GM18858 (cell line): ENCODE results near the gene PPP1R9B.

Source experiments
- ATAC-seq: cut with Tn5 transposase; IDR thresholded peaks from one replicate; pipeline ENCODE4 v1.9.1; 2021; ENCODE audit not compliant: unreplicated experiment

Gene PPP1R9B

GRCh38 chr17:50187751-50188530 lies 37.5 kb upstream of the PPP1R9B start:
- ATAC-seq = no peak

- no peak for ATAC-seq
Measured at GRCh38 chr17:50187394-50187725, 36.9 kb upstream of the PPP1R9B start.

- no peak for ATAC-seq
Measured at GRCh38 chr17:50186661-50187393, 36.4 kb upstream of the PPP1R9B start.

GRCh38 chr17:50185631-50186471 lies 35.4 kb upstream of the PPP1R9B start:
- no peak for ATAC-seq

- no peak for ATAC-seq
Measured at GRCh38 chr17:50184611-50185398, 34.3 kb upstream of the PPP1R9B start.

- no peak for ATAC-seq
Measured at GRCh38 chr17:50184064-50184463, 33.6 kb upstream of the PPP1R9B start.

- ATAC-seq = no peak
Measured at GRCh38 chr17:50183421-50183994, 33.0 kb upstream of the PPP1R9B start.

GRCh38 chr17:50182783-50183420 lies 32.4 kb upstream of the PPP1R9B start:
- ATAC-seq = no peak

GRCh38 chr17:50181591-50182560 lies 31.4 kb upstream of the PPP1R9B start:
- no peak for ATAC-seq

- ATAC-seq = no peak
Measured at GRCh38 chr17:50181144-50181543, 30.7 kb upstream of the PPP1R9B start.

GRCh38 chr17:50180620-50181019 lies 30.1 kb upstream of the PPP1R9B start:
- ATAC-seq = no peak

- no peak for ATAC-seq
Measured at GRCh38 chr17:50180111-50180510, 29.6 kb upstream of the PPP1R9B start.

- no peak for ATAC-seq
Measured at GRCh38 chr17:50177983-50178834, 27.7 kb upstream of the PPP1R9B start.

GRCh38 chr17:50177476-50177875 lies 27.0 kb upstream of the PPP1R9B start:
- ATAC-seq = no peak

GRCh38 chr17:50176559-50177357 lies 26.3 kb upstream of the PPP1R9B start:
- ATAC-seq = no peak

- ATAC-seq = no peak
Measured at GRCh38 chr17:50175035-50175807, 24.7 kb upstream of the PPP1R9B start.
